Fibroblast of lung (primary cell): ENCODE measurements around the gene GNAT1. TPM values are rescaled to one million over a fixed set of nuclear protein-coding genes. Genes with fewer than 3 reads are reported as not detected.

Experiments used
- DNase-seq, 2 donors: peaks; one replicate each; pipeline versions ENCODE4 v3.0.0 to v3.0.0-alpha.2; 2010; ENCODE audit warnings: low read depth in 2 of 2
- H2AFZ ChIP-seq: 2 replicates; pipeline ENCODE4 v1.5.1; 2012; ENCODE audit warnings: low read length, control low read depth, inconsistent platforms
- H3K27ac ChIP-seq: 2 replicates; pipeline ENCODE4 v1.5.1; 2011; ENCODE audit warnings: low read length, control low read depth; ENCODE audit not compliant: insufficient read depth
- H3K27me3 ChIP-seq: 2 replicates; pipeline ENCODE4 v1.5.1; 2011; ENCODE audit warnings: mild to moderate bottlenecking, low read length; ENCODE audit not compliant: control insufficient read depth, insufficient read depth
- H3K36me3 ChIP-seq: 2 replicates; pipeline ENCODE4 v1.5.1; 2011; ENCODE audit warnings: low read length; ENCODE audit not compliant: control insufficient read depth, insufficient read depth
- H3K4me1 ChIP-seq: 2 replicates; pipeline ENCODE4 v1.5.1; 2011; ENCODE audit warnings: low read length; ENCODE audit not compliant: control insufficient read depth, insufficient read depth; ENCODE audit errors: extremely low read depth
- H3K4me2 ChIP-seq: 2 replicates; pipeline ENCODE4 v1.5.1; 2011; ENCODE audit warnings: low read length, control low read depth; ENCODE audit not compliant: insufficient read depth; ENCODE audit errors: extremely low read depth
- H3K4me3 ChIP-seq, 4 experiments: fragments of 200-600 bp in 1 of 4; sonication (generic) in 1 of 4; replicated peaks in 1 of 4; 2 replicates each; pipeline ENCODE4 v1.5.1; 2011 to 2016; ENCODE audit warnings: low read length in 4 of 4, low read depth in 3 of 4, mild to moderate bottlenecking in 3 of 4, control low read depth in 2 of 4, inconsistent platforms in 1 of 4, mixed read lengths in 1 of 4; ENCODE audit not compliant: insufficient read depth in 1 of 4; ENCODE audit errors: control extremely low read depth in 1 of 4
- H3K79me2 ChIP-seq: 2 replicates; pipeline ENCODE4 v1.5.1; 2012; ENCODE audit warnings: mild to moderate bottlenecking, low read length, inconsistent platforms; ENCODE audit not compliant: control insufficient read depth, insufficient read depth
- H3K9ac ChIP-seq: 2 replicates; pipeline ENCODE4 v1.5.1; 2011; ENCODE audit warnings: mild to moderate bottlenecking, low read length, control low read depth; ENCODE audit not compliant: insufficient read depth
- H3K9me3 ChIP-seq: 2 replicates; pipeline ENCODE4 v1.5.1; 2012; ENCODE audit warnings: low read depth, low read length; ENCODE audit not compliant: control insufficient read depth, insufficient read depth
- H4K20me1 ChIP-seq: 2 replicates; pipeline ENCODE4 v1.5.1; 2011; ENCODE audit warnings: low read length; ENCODE audit not compliant: control insufficient read depth, insufficient read depth; ENCODE audit errors: extremely low read depth
- EZH2 ChIP-seq: IDR thresholded peaks from 2 replicates; pipeline ENCODE4 v1.5.1; 2012; ENCODE audit warnings: low read length, control low read depth, mild to moderate bottlenecking; ENCODE audit errors: missing control alignments
- polyA plus RNA-seq, 2 donors: library from polyadenylated mRNA; depleted of rRNA in 1 of 2; stranded (reverse) in 1 of 2; unstranded in 1 of 2; fragments of >200 nt; gene quantifications; 2 replicates each; pipeline ENCODE4 v1.2.1, GENCODE V29; 2011 to 2012; ENCODE audit warnings: missing spikeins in 1 of 2
- total RNA-seq: library from RNA; depleted of rRNA; stranded (reverse); fragments of >200 nt; gene quantifications from 2 replicates; pipeline ENCODE4 v1.2.1, GENCODE V29; 2014
- TF ChIP-seq, protein P1 (sequence below), 2 donors: IDR thresholded peaks in 1 of 2; conservative IDR thresholded peaks in 1 of 2; 1 replicate in 1 of 2; 2 replicates in 1 of 2; pipeline ENCODE4 v1.5.1; 2011 to 2012; ENCODE audit warnings: low read length in 2 of 2, control low read depth in 1 of 2, inconsistent platforms in 1 of 2, low read depth in 1 of 2, mild to moderate bottlenecking in 1 of 2

The GNAT1 gene
- total and polyA plus RNA-seq, 2 donors (not counting 1 experiment from before 2014, with no cell fraction given), result not detected

DNA sequence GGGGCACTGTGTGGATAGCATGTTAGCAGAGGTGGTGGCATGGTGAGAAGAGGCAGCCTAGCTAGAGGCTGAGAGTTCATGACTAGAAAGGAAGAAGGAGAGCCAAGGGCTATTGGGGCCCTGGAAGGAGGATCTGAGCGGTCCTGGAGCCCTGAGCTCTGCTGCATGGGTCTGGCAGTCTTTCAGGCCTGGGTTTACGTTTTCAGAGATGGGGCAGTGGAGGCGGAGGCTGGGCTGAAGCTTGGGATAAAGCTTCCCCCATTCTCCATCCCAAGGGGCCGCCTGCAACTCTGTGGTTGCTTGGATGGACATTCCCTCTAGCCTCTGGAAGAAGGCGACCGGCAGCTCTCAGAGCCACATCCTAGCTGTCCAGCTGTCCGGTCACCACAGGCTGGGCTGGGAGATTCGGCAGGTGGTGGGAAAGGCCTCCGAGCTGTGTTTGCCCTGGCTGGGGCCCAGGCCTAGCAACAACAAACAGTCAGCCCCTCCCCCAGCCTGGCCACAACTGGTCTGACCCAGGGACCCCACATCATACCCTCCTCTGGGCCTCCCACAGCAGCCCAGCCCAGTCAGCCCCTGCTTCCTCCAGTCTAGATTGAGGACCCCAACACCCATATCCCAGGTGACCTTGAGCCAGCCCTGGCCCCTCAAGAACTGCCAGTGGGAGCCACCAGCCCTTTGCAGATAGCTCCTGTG is 11.9 kb downstream of the GNAT1 start:
- no peak overlapping the region for H2AFZ ChIP-seq

DNA sequence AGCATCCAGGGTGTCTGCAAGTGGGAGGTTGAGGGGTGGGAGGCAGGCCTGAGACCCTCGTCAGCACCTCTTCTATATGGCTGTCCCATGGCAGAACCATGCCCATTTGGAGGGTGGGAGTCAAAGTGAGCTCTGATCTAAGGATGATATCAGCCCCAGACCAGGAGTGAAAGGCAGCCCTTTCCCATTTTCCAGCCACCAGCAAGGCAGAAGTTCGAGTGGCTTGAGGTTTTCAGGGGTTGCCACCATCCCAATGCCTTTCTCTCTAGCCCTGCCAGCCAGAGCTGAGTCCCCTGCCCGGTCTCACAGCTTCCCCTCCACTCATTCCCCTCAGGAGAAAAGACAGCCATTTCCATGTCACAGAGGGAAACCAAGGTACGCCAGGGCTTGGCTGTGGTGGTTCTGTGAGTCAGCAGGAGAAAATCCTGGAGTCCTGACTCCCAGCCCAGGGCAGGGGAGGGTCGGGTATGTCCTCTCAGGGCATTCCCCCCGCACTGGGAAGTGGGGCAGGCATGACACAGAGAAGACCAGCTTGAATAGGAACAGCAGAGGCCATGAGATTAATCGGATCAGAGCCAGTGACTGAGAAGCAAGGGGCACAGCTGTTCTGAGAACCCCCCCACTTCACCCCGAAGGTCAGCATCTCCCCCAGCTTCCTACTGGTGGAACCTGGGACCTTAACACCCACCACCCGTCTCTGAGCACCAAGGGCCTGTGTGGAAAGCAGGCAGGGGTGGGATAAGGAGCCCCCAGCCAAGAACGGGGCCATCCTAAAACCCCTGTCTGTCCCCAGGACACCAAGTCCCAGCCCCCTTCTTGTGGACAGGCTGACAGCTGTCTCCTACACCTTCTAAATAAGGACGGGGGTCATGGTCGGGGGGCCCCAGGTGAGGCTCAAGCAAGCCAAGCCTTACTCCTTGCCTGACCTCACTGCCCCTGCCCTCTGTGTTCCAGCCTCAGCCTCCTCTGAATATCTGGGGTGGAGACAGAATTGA is 12.7 kb downstream of the GNAT1 start:
- peaks cover 47% of the 10 kb centered on the region for H3K27me3 ChIP-seq

More for the DNA sequence above, 11.9 kb downstream of the GNAT1 start:
- DNase-seq, result no peak
- H3K4me2 ChIP-seq, result no peak overlapping the region
- TF ChIP-seq EZH2, result no peak
- TF ChIP-seq, protein P1, sequence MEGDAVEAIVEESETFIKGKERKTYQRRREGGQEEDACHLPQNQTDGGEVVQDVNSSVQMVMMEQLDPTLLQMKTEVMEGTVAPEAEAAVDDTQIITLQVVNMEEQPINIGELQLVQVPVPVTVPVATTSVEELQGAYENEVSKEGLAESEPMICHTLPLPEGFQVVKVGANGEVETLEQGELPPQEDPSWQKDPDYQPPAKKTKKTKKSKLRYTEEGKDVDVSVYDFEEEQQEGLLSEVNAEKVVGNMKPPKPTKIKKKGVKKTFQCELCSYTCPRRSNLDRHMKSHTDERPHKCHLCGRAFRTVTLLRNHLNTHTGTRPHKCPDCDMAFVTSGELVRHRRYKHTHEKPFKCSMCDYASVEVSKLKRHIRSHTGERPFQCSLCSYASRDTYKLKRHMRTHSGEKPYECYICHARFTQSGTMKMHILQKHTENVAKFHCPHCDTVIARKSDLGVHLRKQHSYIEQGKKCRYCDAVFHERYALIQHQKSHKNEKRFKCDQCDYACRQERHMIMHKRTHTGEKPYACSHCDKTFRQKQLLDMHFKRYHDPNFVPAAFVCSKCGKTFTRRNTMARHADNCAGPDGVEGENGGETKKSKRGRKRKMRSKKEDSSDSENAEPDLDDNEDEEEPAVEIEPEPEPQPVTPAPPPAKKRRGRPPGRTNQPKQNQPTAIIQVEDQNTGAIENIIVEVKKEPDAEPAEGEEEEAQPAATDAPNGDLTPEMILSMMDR (conservative IDR thresholded peaks at IDR 0.05 in 1 of 2, IDR thresholded peaks at IDR 0.05 in 1 of 2; ENCODE audit: low read depth in 1 of 2, low read length in 2 of 2), result no peak
- no peak overlapping the region for H3K27ac ChIP-seq
- H3K36me3 ChIP-seq, result no peaks in the 10 kb centered on the region
- no peaks in the 10 kb centered on the region for H4K20me1 ChIP-seq
- peaks cover 47% of the 10 kb centered on the region for H3K27me3 ChIP-seq
- no peaks in the 10 kb centered on the region for H3K79me2 ChIP-seq
- H3K9ac ChIP-seq, result no peak overlapping the region
- no peaks in the 10 kb centered on the region for H3K4me1 ChIP-seq
- H3K4me3 ChIP-seq, result no peak overlapping the region
- H3K9me3 ChIP-seq, result no peaks in the 10 kb centered on the region

More for the DNA sequence above, 12.7 kb downstream of the GNAT1 start:
- H3K4me3 ChIP-seq, result no peak overlapping the region
- H4K20me1 ChIP-seq, result no peaks in the 10 kb centered on the region
- H3K27ac ChIP-seq, result no peak overlapping the region
- no peaks in the 10 kb centered on the region for H3K9me3 ChIP-seq
- TF ChIP-seq, protein P1 (conservative IDR thresholded peaks at IDR 0.05 in 1 of 2, IDR thresholded peaks at IDR 0.05 in 1 of 2; ENCODE audit: low read depth in 1 of 2, low read length in 2 of 2), result no peak
- TF ChIP-seq EZH2, result peak; percentile 80
- H3K4me1 ChIP-seq, result no peaks in the 10 kb centered on the region
- H3K9ac ChIP-seq, result no peak overlapping the region
- no peaks in the 10 kb centered on the region for H3K79me2 ChIP-seq
- H3K4me2 ChIP-seq, result no peak overlapping the region
- no peak for DNase-seq
- H2AFZ ChIP-seq, result no peak overlapping the region
- no peaks in the 10 kb centered on the region for H3K36me3 ChIP-seq
